HG02885 (cell line): ENCODE results near the gene CXCL14.

ENCODE experiments used
- ATAC-seq: cut with Tn5 transposase; IDR thresholded peaks from one replicate; pipeline ENCODE4 v1.9.1; 2021; ENCODE audit warnings: mild to moderate bottlenecking; ENCODE audit not compliant: unreplicated experiment, poor library complexity

The CXCL14 gene

GRCh38 chr5:135598691-135599395 lies 20.1 kb upstream of the CXCL14 start:
- no peak for ATAC-seq

- ATAC-seq: no peak
Measured at GRCh38 chr5:135596788-135597187, 18.0 kb upstream of the CXCL14 start.

- ATAC-seq: no peak
Measured at GRCh38 chr5:135596157-135596763, 17.5 kb upstream of the CXCL14 start.

- ATAC-seq: no peak
Measured at GRCh38 chr5:135594416-135594960, 15.7 kb upstream of the CXCL14 start.

GRCh38 chr5:135593886-135594285 lies 15.1 kb upstream of the CXCL14 start:
- no peak for ATAC-seq

- ATAC-seq: no peak
Measured at GRCh38 chr5:135593141-135593540, 14.3 kb upstream of the CXCL14 start.

- ATAC-seq: no peak
Measured at GRCh38 chr5:135592312-135593045, 13.7 kb upstream of the CXCL14 start.

- no peak for ATAC-seq
Measured at GRCh38 chr5:135591277-135591676, 12.5 kb upstream of the CXCL14 start.

GRCh38 chr5:135589152-135589551 lies 10.4 kb upstream of the CXCL14 start:
- ATAC-seq: no peak

- ATAC-seq: no peak
Measured at GRCh38 chr5:135587721-135588663, 9.2 kb upstream of the CXCL14 start.

- ATAC-seq: no peak
Measured at GRCh38 chr5:135584918-135585317, 6.1 kb upstream of the CXCL14 start.

- ATAC-seq: no peak
Measured at GRCh38 chr5:135584276-135584675, 5.5 kb upstream of the CXCL14 start.

GRCh38 chr5:135582099-135582781 lies 3.4 kb upstream of the CXCL14 start:
- no peak for ATAC-seq

- ATAC-seq: no peak
Measured at GRCh38 chr5:135578305-135578684, 496 bp downstream of the CXCL14 start.

GRCh38 chr5:135577421-135577820 lies 1.4 kb downstream of the CXCL14 start:
- ATAC-seq: no peak

- ATAC-seq: no peak
Measured at GRCh38 chr5:135576075-135576599, 2.7 kb downstream of the CXCL14 start.

- no peak for ATAC-seq
Measured at GRCh38 chr5:135574493-135574892, 4.3 kb downstream of the CXCL14 start.

- no peak for ATAC-seq
Measured at GRCh38 chr5:135571902-135572301, 6.9 kb downstream of the CXCL14 start.

GRCh38 chr5:135571066-135571609 lies 7.7 kb downstream of the CXCL14 start:
- no peak for ATAC-seq
